OCI-LY3 (cell line): ENCODE data around the gene PKM.

Experiments
- H2AFZ ChIP-seq: fragments of 200-600, 300-600 bp; shearing (Covaris generic); 2 replicates; pipeline ENCODE4 v1.6.0; 2014; ENCODE audit warnings: antibody characterized with exemption, low read depth, low read length
- H3K27ac ChIP-seq: fragments of 200-600, 300-600 bp; sonication (generic); 2 replicates; pipeline ENCODE4 v1.5.1; 2014; ENCODE audit warnings: mild to moderate bottlenecking, low read length, moderate library complexity, mixed read lengths
- H3K27me3 ChIP-seq: fragments of 200-600, 300-600 bp; sonication (generic); 2 replicates; pipeline ENCODE4 v1.6.1; 2014; ENCODE audit warnings: low read depth, low read length, mixed read lengths
- H3K36me3 ChIP-seq: fragments of 200-600, 300-600 bp; sonication (generic); replicated peaks from 2 replicates; pipeline ENCODE3; 2014; ENCODE audit warnings: low read depth, low read length, mixed read lengths
- H3K4me1 ChIP-seq: fragments of 300-600, 200-600 bp; sonication (generic); 2 replicates; pipeline ENCODE4 v1.6.1; 2014; ENCODE audit warnings: low read length, mixed read lengths
- H3K4me2 ChIP-seq: fragments of 200-600, 300-600 bp; sonication (generic); 2 replicates; pipeline ENCODE4 v1.6.1; 2014; ENCODE audit warnings: low read length, mixed read lengths
- H3K4me3 ChIP-seq: fragments of 300-600, 200-600 bp; sonication (generic); 2 replicates; pipeline ENCODE4 v1.5.1; 2014; ENCODE audit warnings: antibody characterized with exemption, mild to moderate bottlenecking, low read length, moderate library complexity
- H3K79me2 ChIP-seq: fragments of 300-600, 200-600 bp; shearing (Covaris generic); 2 replicates; pipeline ENCODE4 v1.6.1; 2014; ENCODE audit warnings: mild to moderate bottlenecking, low read length, mixed read lengths
- H3K9ac ChIP-seq: fragments of 300-600, 200-600 bp; shearing (Covaris generic); 2 replicates; pipeline ENCODE4 v1.6.0; 2014; ENCODE audit warnings: mild to moderate bottlenecking, low read length, moderate library complexity
- H3K9me3 ChIP-seq: fragments of 200-600, 300-600 bp; shearing (Covaris generic); 2 replicates; pipeline ENCODE4 v1.6.1; 2014; ENCODE audit warnings: low read length, mixed read lengths; ENCODE audit not compliant: insufficient read depth
- H4K20me1 ChIP-seq: fragments of 200-600, 300-600 bp; sonication (generic); 2 replicates; pipeline ENCODE4 v1.6.1; 2016; ENCODE audit warnings: low read length, mixed read lengths; ENCODE audit not compliant: insufficient read depth
- CTCF ChIP-seq: fragments of 200-600, 300-600 bp; sonication (generic); IDR thresholded peaks from 2 replicates; pipeline ENCODE4 v1.5.1; 2014; ENCODE audit warnings: antibody characterized with exemption, low read length, low read depth
- EZH2phosphoT487 ChIP-seq: fragments of 200-600 bp; shearing (Covaris generic); IDR thresholded peaks from 2 replicates; pipeline ENCODE4 v1.6.1; 2018; ENCODE audit warnings: antibody characterized with exemption, mixed run types, low read depth

The PKM gene

DNA sequence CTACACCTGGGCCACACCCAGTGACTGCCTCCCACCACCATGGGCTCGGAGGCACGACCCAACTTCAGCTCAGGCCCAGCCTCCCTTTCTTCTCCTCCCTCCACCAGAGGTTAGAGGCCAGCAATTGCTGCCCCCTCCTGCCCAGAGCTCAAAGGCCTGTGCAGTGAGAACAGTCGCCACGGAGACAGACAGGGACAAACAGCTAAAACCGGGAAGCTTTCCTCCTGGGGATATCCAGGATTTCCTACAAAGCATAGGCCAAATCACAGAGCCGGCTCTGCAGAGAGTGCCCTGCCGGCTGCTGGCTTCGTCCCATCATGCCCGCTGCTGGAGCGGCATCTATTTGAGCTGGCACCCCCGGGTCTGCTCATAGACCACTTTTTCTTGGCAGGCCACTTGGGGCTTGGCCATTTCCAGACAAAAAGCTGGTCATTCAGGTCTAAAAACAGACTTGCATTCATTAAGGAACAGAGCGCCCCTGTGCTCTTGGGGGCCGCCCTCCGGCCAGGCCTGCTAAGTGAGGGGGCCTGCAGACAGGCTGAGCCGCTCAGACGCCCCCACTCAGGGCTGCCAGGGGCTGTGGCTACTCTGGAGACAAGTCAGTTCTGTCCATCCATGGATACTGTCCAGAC, 50.9 kb downstream of the PKM start:
- Histone ChIP-seq H3K4me2 (no peak overlapping the region), H3K4me3 (no peak overlapping the region), H3K9me3 (no peaks in the 10 kb centered on the region), H4K20me1 (no peaks in the 10 kb centered on the region), H3K4me1 (no peaks in the 10 kb centered on the region; the same call in 1 of the 2 replicates), H3K79me2 (no peaks in the 10 kb centered on the region), H2AFZ (no peak overlapping the region), H3K9ac (no peak overlapping the region), H3K27ac (no peak overlapping the region), H3K36me3 (no peaks in the 10 kb centered on the region), H3K27me3 (0 out of 2 replicates have a peak, but pooled peaks cover 9% of the 10 kb centered on the region)
- TF ChIP-seq CTCF (no peak), EZH2phosphoT487 (no peak)

GRCh38 chr15:72178976-72179585, 51.9 kb downstream of the PKM start:
- Histone ChIP-seq H3K9ac (no peak overlapping the region), H3K27me3 (peaks cover 14% of the 10 kb centered on the region), H3K79me2 (no peaks in the 10 kb centered on the region), H3K4me3 (no peak overlapping the region), H3K4me1 (peaks cover 4% of the 10 kb centered on the region; the same call in 1 of the 2 replicates), H4K20me1 (no peaks in the 10 kb centered on the region), H3K27ac (no peak overlapping the region), H2AFZ (no peak overlapping the region), H3K9me3 (no peaks in the 10 kb centered on the region), H3K4me2 (no peak overlapping the region), H3K36me3 (no peaks in the 10 kb centered on the region)
- no peak for TF ChIP-seq CTCF
- TF ChIP-seq EZH2phosphoT487: no peak

DNA sequence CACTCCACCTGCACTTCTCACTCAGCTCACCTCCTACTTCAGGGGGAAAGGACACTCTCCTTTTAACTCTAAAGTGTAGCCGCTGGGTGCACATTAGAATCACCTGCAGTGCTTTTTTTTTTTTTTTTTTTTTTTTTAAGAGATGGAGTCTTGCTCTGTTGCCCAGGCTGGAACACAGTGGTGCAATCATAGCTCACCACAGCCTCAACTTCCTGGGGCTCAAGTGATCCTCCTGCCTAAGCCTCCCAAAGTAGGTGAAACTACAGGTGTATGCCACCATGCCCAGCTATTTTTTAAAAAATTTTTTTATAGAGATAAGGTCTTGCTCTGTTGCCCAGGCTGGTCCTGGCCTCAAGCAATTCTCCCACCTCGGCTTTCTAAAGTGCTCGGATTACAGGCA, 54.2 kb downstream of the PKM start:
- H3K4me2 ChIP-seq: no peak overlapping the region
- no peaks in the 10 kb centered on the region for H4K20me1 ChIP-seq
- no peaks in the 10 kb centered on the region for H3K9me3 ChIP-seq
- H3K27me3 ChIP-seq: peaks cover 24% of the 10 kb centered on the region
- TF ChIP-seq EZH2phosphoT487 (no peak), CTCF (no peak)
- no peaks in the 10 kb centered on the region for H3K36me3 ChIP-seq
- H3K27ac ChIP-seq: no peak overlapping the region
- no peak overlapping the region for H2AFZ ChIP-seq
- H3K4me1 ChIP-seq: peaks cover 4% of the 10 kb centered on the region; the same call in 1 of the 2 replicates
- H3K4me3 ChIP-seq: no peak overlapping the region
- H3K9ac ChIP-seq: no peak overlapping the region
- no peaks in the 10 kb centered on the region for H3K79me2 ChIP-seq

DNA sequence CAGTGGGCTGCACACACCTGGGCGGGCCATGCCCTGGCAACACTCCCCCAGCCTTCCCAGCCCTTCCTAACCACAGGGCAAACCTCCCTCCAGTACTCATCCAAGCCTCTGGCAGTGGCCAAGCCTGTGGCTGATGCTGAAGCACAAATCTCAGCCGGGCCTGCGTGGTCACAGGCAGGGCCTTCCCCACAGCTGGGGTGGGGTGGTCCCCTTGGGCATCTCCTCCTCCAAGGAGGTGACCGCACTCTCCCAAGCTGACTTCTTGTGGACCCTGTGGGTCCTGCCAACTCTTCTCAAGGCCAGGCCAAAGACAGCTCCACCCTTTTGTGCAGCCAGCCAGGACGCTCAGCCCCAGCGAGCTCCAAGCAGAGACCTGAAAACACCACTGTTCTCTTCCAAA, 54.8 kb downstream of the PKM start:
- no peaks in the 10 kb centered on the region for H3K36me3 ChIP-seq
- no peak overlapping the region for H2AFZ ChIP-seq

More for the DNA sequence above, 54.8 kb downstream of the PKM start:
- Histone ChIP-seq H3K4me2 (no peak overlapping the region), H3K4me1 (peaks cover 4% of the 10 kb centered on the region; the same call in 1 of the 2 replicates), H3K9me3 (no peaks in the 10 kb centered on the region), H3K79me2 (no peaks in the 10 kb centered on the region), H3K9ac (no peak overlapping the region), H3K27me3 (peaks cover 24% of the 10 kb centered on the region), H3K4me3 (no peak overlapping the region), H4K20me1 (no peaks in the 10 kb centered on the region), H3K27ac (no peak overlapping the region)
- TF ChIP-seq CTCF: no peak
- no peak for TF ChIP-seq EZH2phosphoT487
